Amygdala (tissue), 56 donors: ENCODE data around the gene PLXNA2.

ENCODE experiments used
- DNase-seq, 56 donors: peaks; one replicate each; lab custom pipeline; 2025; lab: John Stamatoyannopoulos, UW

Gene PLXNA2

GRCh38 chr1:207992677-207993236 lies 251.4 kb downstream of the PLXNA2 start:
- peak in 8 of 56 donors; percentile 7 to 57 (median 24) for DNase-seq

DNA sequence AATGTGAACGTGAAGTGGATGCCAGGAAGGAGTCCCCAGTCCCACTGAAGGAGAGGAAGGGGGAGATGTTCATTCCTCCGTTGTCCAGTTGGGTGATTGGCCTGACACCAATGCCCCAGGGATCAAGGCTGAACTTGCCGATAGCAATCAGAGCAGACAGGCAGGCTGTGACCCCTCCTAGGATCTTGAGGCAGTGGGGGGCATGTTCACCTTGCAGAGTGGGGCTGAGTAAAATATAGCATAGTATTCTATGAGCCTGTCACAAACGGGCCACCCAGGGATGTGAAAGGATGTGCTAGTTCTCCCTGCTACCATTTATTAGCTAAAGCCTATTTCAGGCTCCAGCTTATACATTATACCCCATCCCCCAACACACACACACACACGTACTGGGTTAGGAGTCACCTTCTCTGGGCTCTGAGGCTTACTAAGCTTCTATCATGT lies 252.6 kb downstream of the PLXNA2 start:
- no peak for DNase-seq

GRCh38 chr1:207990876-207991582 lies 253.2 kb downstream of the PLXNA2 start:
- DNase-seq: peak in 3 of 56 donors; percentile 4 to 28 (median 23)

- DNase-seq: no peak
Observed at GRCh38 chr1:207990455-207990854, 253.7 kb downstream of the PLXNA2 start.

DNA sequence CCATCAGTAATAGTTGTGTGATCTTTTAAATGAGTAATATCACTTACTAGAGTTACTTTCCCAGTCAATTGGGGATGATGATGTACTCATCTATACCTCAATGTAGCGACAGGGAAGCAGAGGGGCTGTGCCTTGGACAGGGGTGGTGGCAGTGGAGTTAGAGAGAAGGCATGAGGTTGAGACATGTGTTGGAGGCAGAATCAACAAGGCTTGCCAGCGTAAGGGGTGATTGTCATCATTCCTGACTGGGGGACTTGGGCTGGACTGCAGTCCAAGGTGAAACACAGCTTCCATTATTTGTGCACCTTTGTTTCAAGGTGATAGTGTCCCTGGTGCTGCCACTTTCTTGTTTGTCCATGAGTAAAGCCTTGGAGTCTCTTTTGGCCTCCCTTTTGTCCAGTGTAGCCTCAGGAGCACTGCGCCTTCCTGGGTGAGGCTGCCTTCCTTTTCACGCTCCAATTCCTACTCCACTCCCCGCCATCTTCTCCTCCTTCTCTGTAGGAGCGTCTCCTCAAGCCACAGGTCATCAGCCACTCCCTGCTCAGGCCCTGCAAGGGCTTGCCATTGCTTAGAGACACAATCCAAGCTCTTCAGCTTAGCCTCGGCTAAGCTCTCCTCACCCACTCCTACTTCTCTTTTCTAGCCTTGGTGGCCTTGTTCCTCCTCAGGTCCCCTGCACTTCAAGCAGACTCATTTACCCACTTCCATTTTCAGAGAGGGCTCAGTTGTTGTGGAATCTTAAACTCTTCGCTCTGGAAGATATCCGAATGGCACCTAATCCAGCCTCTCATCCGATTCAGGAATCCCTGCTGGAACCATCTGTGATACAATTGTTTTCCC lies 255.6 kb downstream of the PLXNA2 start:
- no peak for DNase-seq

- DNase-seq: no peak
Observed at GRCh38 chr1:207987164-207987563, 257.0 kb downstream of the PLXNA2 start.

DNA sequence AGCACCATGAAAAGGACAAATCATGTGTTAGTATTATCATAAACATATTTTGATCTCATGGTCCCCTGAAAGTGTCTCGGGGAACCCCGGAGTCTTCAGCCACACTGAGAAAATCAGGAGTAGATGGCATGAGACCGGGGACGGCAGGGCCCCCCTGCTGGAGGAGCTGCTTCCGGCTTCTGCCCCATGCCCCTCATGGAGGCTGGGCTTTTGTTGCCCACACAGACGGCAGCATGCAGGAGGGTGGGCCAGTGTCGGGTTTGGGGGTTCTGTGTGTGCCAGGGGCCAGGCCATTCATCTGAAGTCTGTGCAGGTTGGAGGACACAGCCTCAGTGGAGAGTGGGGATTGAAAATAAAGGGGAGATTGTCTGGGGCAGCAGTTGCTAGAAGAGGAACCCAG lies 258.2 kb downstream of the PLXNA2 start:
- no peak for DNase-seq

- no peak for DNase-seq
Observed at GRCh38 chr1:207984831-207985572, 259.2 kb downstream of the PLXNA2 start.

GRCh38 chr1:207983044-207983635 lies 261.0 kb downstream of the PLXNA2 start:
- DNase-seq: no peak

DNA sequence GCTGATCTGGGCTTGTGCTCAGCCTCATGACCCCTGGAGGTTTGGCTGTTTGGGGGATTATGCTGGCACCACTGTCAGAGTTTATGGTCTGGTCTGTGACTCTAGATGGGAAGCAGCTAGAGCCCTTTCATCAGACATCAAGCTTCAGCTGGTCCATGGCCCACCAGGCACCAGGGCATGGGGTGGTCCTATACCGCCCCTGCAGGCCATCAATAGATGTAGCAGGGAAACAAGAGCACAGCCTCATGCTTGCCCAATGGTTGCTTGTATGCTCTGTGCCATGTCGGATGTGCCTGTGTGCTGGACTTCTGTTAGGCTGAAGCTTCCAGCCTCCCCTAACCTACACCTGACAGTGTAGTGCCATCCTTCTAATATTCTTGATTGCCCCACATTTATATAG lies 262.2 kb downstream of the PLXNA2 start:
- no peak for DNase-seq

GRCh38 chr1:207978441-207978840 lies 265.7 kb downstream of the PLXNA2 start:
- DNase-seq: no peak

- no peak for DNase-seq
Observed at GRCh38 chr1:207977876-207978275, 266.3 kb downstream of the PLXNA2 start.

DNA sequence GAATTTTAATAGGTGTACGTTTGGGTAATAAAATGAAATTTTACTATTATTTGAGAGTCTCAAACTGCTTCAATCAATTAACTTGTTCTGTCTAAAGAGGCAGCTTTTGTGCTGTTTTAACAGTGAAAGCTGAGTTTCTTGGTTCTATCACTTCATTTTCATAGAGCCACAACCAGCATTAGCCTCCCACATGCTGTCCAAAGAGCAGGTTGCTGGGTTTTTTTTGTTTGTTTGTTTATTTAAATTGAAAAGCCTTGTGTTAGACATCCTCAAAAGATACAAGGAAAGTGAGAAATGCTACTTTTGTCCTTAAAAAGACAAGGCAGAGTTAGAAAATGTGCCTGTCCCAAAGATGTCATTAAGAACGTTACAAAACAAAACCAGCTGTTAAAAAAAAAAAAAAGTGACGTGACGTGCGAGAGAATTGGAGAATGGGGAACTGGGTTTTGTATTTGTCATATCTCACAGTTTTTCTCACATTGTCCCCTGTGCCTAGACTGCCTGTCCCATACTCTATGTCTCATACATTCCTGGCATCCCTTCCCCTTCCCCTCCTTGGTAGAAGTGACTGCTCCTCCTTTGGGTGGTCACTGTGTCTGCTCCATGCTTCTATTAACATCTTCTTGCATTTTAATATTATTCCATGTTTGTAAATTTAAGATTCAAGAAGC lies 270.2 kb downstream of the PLXNA2 start:
- no peak for DNase-seq

GRCh38 chr1:207972337-207972736 lies 271.8 kb downstream of the PLXNA2 start:
- no peak for DNase-seq
